Measurements from ENCODE around the gene DACH1. TPM values are rescaled to one million over a fixed set of nuclear protein-coding genes. Genes with fewer than 3 reads are reported as not detected.

The DACH1 gene
- total and polyA plus RNA-seq, 2 of the 8 experiments (the other 6 are each of a cell fraction or from before 2014, with no cell fraction given): 0.12 to 0.67 TPM

DNA sequence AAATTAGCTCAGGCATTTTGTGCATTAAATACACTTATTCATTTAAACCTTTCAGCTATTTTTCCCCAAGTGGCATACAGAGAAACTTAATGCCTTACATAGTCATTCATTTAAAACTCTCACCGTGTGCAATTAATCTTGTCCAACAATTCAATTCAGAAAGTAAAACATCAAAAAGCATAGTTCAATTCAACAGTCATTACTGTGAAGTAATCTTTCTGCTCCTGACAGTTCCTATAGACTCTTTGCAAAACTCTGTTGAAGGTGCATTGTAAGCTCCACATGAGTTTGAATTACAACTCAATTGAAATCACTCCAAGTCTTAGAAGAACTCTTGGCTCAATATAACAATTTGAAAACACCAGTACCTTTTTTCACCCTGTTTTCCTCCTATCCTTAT lies 228.3 kb downstream of the DACH1 start:
- POLR2A ChIA-PET (ENCODE audit: partially characterized antibody): no interaction called here
- H2BK15ac ChIP-seq (ENCODE audit: low read length): no peak overlapping the region
- no peaks in the 10 kb centered on the region for H3K23me2 ChIP-seq (ENCODE audit: low read depth, low read length)
- peaks cover 0 to 3% (median 0%) of the 10 kb centered on the region in 4 experiments; a peak in 1 of 7 replicates for H3K4me1 ChIP-seq (replicated peaks in 1 of 4; ENCODE audit: control insufficient read depth in 3 of 4, insufficient read depth in 4 of 4, low read length in 3 of 4)
- no peak overlapping the region for H4K5ac ChIP-seq (ENCODE audit: insufficient read length, low read depth, low read length)
- H4K91ac ChIP-seq (replicated peaks; ENCODE audit: insufficient read length, low read length): no peak overlapping the region
- H3K9me3 ChIP-seq (ENCODE audit: insufficient read depth in 2 of 2, low read depth in 1 of 2, low read length in 1 of 2): no peaks in the 10 kb centered on the region
- no peak overlapping the region for H2AFZ ChIP-seq (ENCODE audit: low read length)
- CTCF ChIA-PET (ENCODE audit: partially characterized antibody): interaction anchor here (1.0 kb wide), 1 partner anchor 35 kb away, joined by 3 read pairs; no protein-coding TSS in a partner anchor
- H3K56ac ChIP-seq (replicated peaks; ENCODE audit: insufficient read length, low read depth, low read length): no peak overlapping the region
- no peak overlapping the region for H3K27ac ChIP-seq (ENCODE audit: low read depth, low read length)
- H3K36me3 ChIP-seq (ENCODE audit: control insufficient read depth in 2 of 4, insufficient read depth in 4 of 4, low read length in 3 of 4): no peaks in the 10 kb centered on the region
- no peak overlapping the region for H3K9ac ChIP-seq (replicated peaks in 1 of 4; ENCODE audit: extremely low read depth in 1 of 4, low read depth in 3 of 4, low read length in 3 of 4)
- H3K4ac ChIP-seq (replicated peaks; ENCODE audit: insufficient read length, low read depth, low read length): no peak overlapping the region
- H2BK5ac ChIP-seq (ENCODE audit: low read depth, low read length): no peak overlapping the region
- H4K8ac ChIP-seq (ENCODE audit: extremely low read depth, insufficient read depth, low read length): no peak overlapping the region
- FAIRE-seq (no peak), DNase-seq (ENCODE audit: low read depth in 1 of 2, low spot score in 2 of 2) (no peak)
- H3K27me3 ChIP-seq (replicated peaks in 1 of 4; ENCODE audit: control insufficient read depth in 3 of 4, extremely low read depth in 1 of 4, insufficient read depth in 3 of 4, low read length in 3 of 4): no peaks in the 10 kb centered on the region
- H2BK20ac ChIP-seq (ENCODE audit: low read length): no peak overlapping the region
- H2AK5ac ChIP-seq (ENCODE audit: low read depth, low read length): no peak overlapping the region
- H2BK120ac ChIP-seq (replicated peaks; ENCODE audit: low read depth, low read length): no peak overlapping the region
- no peak overlapping the region for H3K23ac ChIP-seq (ENCODE audit: insufficient read length)
- H3K18ac ChIP-seq (ENCODE audit: extremely low read depth, low read length): no peak overlapping the region
- H3K4me2 ChIP-seq (ENCODE audit: insufficient read depth in 1 of 2, low read depth in 2 of 2, low read length in 2 of 2): no peak overlapping the region
- H3K4me3 ChIP-seq (ENCODE audit: extremely low read depth in 1 of 4, insufficient read depth in 2 of 4, low read depth in 3 of 4, low read length in 4 of 4): no peak overlapping the region
- WGBS, 2 experiments (ENCODE audit: extremely low coverage in 1 of 2, insufficient coverage in 1 of 2, insufficient read length in 1 of 2, insufficient replicate concordance in 2 of 2, low coverage in 1 of 2, low lambda C conversion rate in 2 of 2, missing lambda C conversion rate in 1 of 2): 85% methylated on average over 1 of the region's 1 CpG; no CpG with 5 or more reads in 1 of the 2 experiments
- no peak overlapping the region for H3K14ac ChIP-seq (ENCODE audit: insufficient read length)
- H2BK12ac ChIP-seq (ENCODE audit: low read depth, low read length): no peak overlapping the region
- H3K79me1 ChIP-seq (ENCODE audit: low read depth, low read length): no peaks in the 10 kb centered on the region
- H4K20me1 ChIP-seq (replicated peaks in 1 of 2; ENCODE audit: control insufficient read depth in 1 of 2, insufficient read depth in 2 of 2, low read length in 2 of 2): no peaks in the 10 kb centered on the region
- H3K79me2 ChIP-seq (ENCODE audit: control insufficient read depth in 1 of 2, insufficient read depth in 2 of 2, low read length in 2 of 2): no peaks in the 10 kb centered on the region
- TF ChIP-seq EZH2 (IDR thresholded peaks at IDR 0.05; ENCODE audit: low read depth, low read length, severe bottlenecking) (no peak), ASH2L (IDR thresholded peaks at IDR 0.05; ENCODE audit: low read length) (no peak), CHD1 (IDR thresholded peaks at IDR 0.05; ENCODE audit: low read depth, low read length) (no peak), POU5F1 (IDR thresholded peaks at IDR 0.05; ENCODE audit: low read depth, low read length) (no peak), PHF8 (conservative IDR thresholded peaks at IDR 0.05; ENCODE audit: low read depth, low read length) (no peak), ZNF274 (IDR thresholded peaks at IDR 0.05; ENCODE audit: borderline replicate concordance, extremely low read depth, low read length) (no peak), KDM4A (IDR thresholded peaks at IDR 0.05; ENCODE audit: low read depth, low read length, severe bottlenecking) (no peak), HDAC6 (IDR thresholded peaks at IDR 0.05; ENCODE audit: low read depth, low read length) (no peak), SIX5 (IDR thresholded peaks at IDR 0.05; ENCODE audit: low read depth, low read length) (no peak), POLR2A (IDR thresholded peaks at IDR 0.05; ENCODE audit: control extremely low read depth in 1 of 2, low read depth in 2 of 2, low read length in 2 of 2) (no peak), JUN (IDR thresholded peaks at IDR 0.05; ENCODE audit: low read depth, low read length) (no peak), EGR1 (IDR thresholded peaks at IDR 0.05; ENCODE audit: borderline replicate concordance, low read depth, low read length) (no peak)

Measured in H1 (cell line).